DMS79 (cell line): ENCODE data around the gene ITGAL.
"Not testable (repeated sequence)": the region's sequence is repeated elsewhere in the genome, so short reads cannot be mapped to it uniquely, and the experiment has no call there.

ENCODE experiments used
- DNase-seq: peaks from one replicate; lab custom pipeline; 2025; lab: John Stamatoyannopoulos, UW

ITGAL gene

DNA sequence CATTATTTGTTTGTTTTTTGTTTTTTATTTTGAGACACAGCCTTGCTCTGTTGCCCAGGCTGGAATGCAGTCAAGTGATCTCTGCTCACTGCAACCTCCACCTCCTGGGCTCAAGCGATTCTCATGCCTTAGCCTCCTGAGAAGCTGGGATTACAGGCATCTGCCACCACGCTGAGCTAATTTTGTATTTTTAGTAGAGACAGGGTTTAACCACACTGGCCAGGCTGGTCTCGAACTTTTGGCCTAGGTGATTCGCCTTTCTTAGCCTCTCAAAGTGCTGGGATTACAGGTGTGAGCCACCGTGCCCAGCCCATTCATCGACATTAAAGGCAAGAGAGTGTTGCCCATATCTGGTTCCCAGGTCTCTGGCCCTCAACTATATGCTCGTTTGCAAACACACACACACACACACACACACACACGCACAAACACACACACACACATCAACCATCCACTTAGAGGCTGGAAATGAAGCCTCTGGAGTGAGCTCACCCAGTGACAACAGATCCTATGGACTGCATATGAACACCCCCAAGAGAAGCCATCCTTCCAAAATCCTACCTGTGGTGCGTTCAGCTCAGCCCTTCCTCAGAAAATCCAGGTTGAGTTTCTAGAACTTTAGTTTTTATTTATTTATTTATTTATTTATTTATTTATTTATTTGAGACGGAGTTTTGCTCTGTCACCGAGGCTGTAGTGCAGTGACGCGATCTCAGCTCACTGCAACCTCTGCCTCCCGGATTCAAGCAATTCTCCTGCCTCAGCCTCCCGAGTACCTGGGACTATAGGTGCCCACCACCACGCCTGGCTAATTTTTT, 14.6 kb upstream of the ITGAL start:
- DNase-seq: no peak

- no peak for DNase-seq
These were observed 13.8 kb upstream of the ITGAL start for GRCh38 chr16:30458561-30459394.

DNA sequence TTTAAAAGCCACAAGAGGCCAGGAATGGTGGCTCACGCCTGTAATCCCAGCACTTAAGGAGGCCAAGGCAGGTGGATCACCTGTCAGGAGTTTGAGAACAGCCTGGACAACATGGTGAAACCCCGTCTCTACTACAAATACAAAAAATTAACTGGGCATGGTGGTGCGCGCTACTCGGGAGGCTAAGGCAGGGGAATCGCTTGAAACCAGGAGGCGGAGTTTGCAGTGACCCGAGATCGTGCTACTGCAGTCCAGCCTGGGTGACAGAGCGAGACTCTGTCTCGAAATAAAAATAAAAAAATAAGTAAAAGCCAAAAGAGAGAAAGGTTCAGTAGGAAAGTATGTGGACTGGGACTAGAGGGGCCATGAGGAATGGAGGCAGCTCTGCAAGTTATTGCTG, 13.1 kb upstream of the ITGAL start:
- DNase-seq: no peak

DNA sequence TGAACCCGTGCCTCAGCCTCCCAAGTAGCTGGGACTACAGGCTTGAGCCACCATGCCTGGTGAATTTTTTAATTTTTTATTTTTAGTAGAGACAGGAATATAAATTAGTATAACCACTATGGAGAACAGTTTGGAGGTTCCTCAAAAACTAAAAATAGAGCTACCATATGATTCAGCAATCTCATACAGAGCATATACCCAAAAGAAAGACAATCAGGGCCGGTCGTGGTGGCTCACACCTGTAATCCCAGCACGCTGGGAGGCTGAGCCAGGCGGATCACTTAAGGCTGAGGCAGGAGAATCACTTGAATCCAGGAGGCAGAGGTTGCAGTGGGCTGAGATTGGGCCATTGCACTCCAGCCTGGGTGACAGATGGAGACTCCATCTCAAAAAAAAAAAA, 11.1 kb upstream of the ITGAL start:
- not testable (repeated sequence) for DNase-seq

GRCh38 chr16:30464078-30464477, 8.5 kb upstream of the ITGAL start:
- DNase-seq: no peak

DNA sequence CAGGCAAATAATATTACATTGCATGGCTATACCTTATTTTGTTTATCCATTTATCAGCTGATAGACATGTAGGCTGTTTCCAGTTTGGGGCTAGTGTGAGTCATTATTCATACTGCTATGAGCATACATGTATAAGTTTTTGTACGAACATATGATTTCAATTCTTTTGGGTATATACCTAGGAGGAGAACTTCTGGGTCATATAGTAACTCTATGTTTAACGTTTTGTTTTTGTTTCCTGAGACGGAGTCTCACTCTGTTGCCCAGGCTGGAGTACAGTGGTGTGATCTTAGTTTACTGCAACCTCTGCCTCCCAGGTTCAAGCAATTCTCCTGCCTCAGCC, 2.4 kb upstream of the ITGAL start:
- no peak for DNase-seq

DNA sequence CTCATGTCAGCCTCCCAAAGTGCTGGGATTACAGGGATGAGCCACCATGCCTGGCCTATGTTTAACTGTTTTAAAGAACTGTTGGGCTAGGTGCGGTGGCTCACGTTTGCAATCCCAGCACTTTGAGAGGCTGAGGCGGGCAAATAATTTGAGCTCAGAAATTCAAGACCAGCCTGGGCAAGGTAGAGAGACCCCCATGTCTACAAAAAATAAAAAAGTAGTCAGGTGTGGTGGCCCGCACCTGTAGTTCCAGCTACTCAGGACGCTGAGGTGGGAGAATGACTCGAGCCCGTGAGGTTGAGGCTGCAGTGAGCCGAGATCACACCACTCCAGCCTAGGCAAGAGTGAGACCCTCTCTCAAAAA, 1.9 kb upstream of the ITGAL start:
- no peak for DNase-seq

GRCh38 chr16:30473231-30474073, 910 bp downstream of the ITGAL start:
- DNase-seq: no peak

- no peak for DNase-seq
These were observed 1.5 kb downstream of the ITGAL start for GRCh38 chr16:30474074-30474452.

DNA sequence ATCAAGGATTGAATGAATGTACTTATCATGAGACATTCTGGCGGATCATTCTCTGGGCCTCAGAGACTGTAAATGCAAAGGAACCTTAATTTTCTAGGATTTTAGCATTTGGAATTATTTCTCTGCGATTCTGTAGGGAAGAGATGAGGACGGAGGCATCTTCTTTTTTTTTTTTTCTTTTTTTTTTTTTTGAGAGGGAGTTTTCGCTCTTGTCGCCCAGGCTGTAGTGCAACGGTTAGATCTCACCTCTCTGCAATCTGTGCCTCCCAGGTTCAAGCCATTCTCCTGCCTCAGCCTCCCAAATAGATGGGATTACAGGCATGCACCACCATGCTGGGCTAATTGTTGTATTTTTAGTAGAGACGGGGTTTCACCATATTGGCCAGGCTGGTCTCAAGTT, 2.1 kb downstream of the ITGAL start:
- DNase-seq: no peak

DNA sequence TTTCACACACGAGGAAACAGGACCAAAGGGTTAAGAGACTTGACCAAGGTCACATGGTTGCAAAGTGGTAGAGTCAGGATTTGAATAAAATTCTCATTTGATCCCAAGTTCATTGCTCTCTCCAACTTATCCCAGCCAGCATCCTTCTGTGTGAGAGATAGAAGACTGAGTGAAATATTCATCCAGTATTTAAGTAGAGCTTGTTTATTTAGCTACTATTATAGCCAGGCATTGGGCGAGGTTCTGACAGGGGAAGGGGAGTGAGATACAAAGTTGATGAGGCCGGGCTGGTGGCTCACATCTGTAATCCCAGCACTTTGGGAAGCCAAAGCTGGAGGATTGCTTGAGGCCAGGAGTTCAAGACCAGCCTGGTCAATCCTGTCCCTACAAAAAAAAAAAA, 4.4 kb downstream of the ITGAL start:
- no peak for DNase-seq

GRCh38 chr16:30477773-30478172, 5.2 kb downstream of the ITGAL start:
- not testable (repeated sequence) for DNase-seq

DNA sequence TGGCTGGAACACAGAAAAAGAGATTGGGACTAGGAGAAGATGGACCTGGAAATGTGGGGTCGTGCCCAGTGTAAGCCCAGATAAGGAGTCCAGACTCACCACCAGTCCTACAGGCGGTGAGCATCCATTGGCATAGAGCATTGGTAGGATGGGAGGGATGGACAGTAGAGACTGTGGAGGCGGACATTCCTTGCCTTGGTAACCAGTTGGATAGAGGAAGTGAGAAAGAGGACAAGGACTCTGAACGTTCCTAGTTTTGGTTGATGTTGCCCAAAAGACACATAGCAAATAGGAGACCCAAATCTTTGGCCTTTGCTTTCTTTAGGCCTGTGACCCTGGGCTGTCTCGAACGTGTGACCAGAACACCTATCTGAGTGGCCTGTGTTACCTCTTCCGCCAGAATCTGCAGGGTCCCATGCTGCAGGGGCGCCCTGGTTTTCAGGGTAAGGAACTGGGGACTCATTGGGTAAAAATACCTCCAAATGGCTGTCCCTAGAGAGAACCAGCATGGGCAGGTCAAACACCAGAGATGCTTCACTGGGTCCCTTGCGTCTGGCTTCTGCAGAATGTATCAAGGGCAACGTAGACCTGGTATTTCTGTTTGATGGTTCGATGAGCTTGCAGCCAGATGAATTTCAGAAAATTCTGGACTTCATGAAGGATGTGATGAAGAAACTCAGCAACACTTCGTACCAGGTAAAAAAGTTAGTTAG, 6.4 kb downstream of the ITGAL start:
- DNase-seq: no peak

DNA sequence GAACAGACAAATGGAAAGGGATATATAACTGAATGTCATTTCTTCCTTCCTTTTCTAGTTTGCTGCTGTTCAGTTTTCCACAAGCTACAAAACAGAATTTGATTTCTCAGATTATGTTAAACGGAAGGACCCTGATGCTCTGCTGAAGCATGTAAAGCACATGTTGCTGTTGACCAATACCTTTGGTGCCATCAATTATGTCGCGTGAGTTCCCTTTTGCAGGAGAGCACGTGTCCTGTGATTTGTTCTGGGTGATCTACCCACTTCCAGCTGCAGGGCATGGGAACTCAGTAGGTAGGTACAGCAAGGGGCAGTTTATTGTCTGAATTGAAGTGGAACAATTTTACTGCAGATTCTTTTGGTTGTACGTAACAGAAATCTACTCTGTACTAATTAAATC, 8.8 kb downstream of the ITGAL start:
- DNase-seq: no peak

DNA sequence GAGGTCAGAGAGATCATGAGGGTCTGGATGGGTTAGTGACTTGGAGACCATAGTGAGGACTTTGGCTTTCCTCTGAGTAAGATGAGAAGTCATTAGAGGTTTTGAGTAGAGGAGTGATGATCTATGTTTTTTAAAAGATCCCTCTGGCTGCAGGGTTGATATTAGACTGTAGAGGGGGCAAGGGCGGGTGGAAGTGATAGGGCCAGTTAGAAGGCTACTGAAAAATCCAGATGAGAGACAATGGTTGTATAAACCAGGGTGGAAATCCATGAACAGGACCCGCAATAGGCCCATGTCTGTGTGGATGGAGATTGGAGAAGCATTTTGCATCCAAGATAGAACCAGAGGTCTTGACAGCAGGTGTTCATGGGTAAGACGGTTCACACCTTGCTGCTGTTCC, 9.8 kb downstream of the ITGAL start:
- DNase-seq: no peak

DNA sequence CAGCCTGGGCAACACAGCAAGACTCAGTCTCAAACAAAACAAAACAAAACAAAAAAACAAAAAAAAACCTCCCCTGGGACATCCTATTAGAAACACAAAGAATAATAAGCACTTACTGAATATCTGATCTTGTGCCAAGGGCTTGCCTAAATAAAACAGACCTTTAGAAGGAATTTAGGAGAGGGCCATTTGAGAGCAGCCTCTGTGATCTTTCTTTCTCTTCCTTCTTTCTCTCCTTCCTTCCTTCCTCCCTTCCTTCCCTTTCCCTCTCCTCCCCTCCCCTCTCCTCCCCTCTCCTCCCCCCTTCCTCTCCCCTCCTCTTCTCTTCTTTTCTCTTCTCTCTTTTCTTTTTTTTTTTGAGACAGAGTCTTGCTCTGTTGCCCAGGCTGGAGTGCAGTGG, 12.3 kb downstream of the ITGAL start:
- no peak for DNase-seq

DNA sequence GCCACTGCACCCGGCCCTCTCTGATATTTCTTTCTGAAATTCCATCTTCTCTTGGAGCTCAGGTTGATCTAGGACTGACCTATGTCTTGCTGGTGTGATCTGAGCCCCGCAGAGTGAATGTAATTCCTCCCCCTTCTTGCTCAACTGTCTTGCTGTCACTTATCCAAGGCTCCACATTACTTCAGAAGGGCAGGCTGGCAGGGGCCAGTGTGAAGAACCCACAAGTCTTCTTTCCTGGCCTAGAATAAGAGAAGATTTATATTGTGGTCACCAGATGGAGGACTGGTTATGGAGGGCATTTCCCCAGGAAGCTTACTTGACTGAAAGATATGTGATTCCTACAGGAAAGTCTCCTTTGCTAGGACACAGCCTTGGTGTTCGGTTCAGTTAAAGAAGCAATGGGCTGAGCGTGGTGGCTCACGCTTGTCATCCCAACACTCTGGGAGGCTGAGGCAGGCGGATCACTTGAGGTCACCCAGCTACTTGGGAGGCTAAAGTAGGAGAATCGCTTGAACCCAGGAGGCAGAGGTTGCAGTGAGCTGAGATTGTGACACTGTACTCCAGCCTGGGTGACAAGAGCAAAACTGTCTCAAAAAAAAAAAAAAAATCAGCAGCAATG, 13.4 kb downstream of the ITGAL start:
- no peak for DNase-seq

GRCh38 chr16:30488764-30489605, 16.4 kb downstream of the ITGAL start:
- no peak for DNase-seq

DNA sequence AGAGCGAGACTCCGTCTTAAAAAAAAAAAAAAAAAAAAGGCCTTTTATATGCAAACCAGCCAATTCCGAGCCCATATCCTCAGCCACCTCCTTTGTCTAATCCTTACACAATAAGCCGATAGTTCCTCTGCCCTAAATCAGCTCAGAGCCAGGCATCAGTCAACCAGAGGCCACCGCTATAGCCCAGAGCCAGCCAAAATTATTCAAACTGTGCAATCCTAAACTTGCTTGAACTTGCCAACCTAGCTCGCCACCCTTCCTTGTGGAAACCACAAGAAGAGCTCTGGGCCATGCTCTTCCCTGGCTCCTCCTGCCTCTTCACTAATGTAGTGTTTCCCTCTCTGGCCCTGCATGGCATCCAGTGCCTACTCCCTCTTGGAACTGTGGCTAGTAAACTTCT, 17.7 kb downstream of the ITGAL start:
- DNase-seq: no peak

- DNase-seq: no peak
These were observed 18.7 kb downstream of the ITGAL start for GRCh38 chr16:30491229-30491628.
